GM12878 (cell line): ENCODE data around the gene SRSF3. TPM values are rescaled to one million over a fixed set of nuclear protein-coding genes. Genes with fewer than 3 reads are reported as not detected.

Source experiments
- ATAC-seq: fragments of 200-7000 bp; cut with Tn5 transposase; 3 replicates; pipeline ENCODE4 v1.9.1; 2020; ENCODE audit warnings: mild to moderate bottlenecking, moderate library complexity
- BruUV-seq: library from RNA; stranded (reverse); fragments of 400-500 nt; replicated peaks from 2 replicates; lab custom pipeline; 2021; lab: Mats Ljungman, UMichigan
- CTCF ChIA-PET: fragments of 300-600 bp; sonication (Branson Sonifier 250); formaldehyde crosslinking; extraction: SDS; loops from one replicate; lab custom pipeline; 2021; ENCODE audit warnings: inconsistent platforms; lab: Yijun Ruan, JAX
- POLR2A ChIA-PET: fragments of 350-600 bp; formaldehyde crosslinking; extraction: SDS; loops from one replicate; lab custom pipeline; 2021; ENCODE audit warnings: inconsistent platforms; lab: Charles Lee
- RAD21 ChIA-PET: fragments of 300-600 bp; sonication (Branson Sonifier 250); formaldehyde crosslinking; loops from one replicate; lab custom pipeline; 2023; ENCODE audit warnings: antibody characterized with exemption; ENCODE audit not compliant: unreplicated experiment; lab: Charles Lee
- SMC1A ChIA-PET: fragments of 300-600 bp; sonication (Branson Sonifier 250); formaldehyde crosslinking; loops from one replicate; lab custom pipeline; 2023; ENCODE audit not compliant: unreplicated experiment, uncharacterized antibody; lab: Charles Lee
- DNase-seq: peaks from one replicate; pipeline ENCODE4 v3.0.0-alpha.2; 2011; ENCODE audit warnings: low read depth, low spot score
- FAIRE-seq: peaks from 3 replicates; lab custom pipeline; 2011; peaks lifted over from hg19 to GRCh38; lab: Jason Lieb, UNC
- H2AFZ ChIP-seq: 2 replicates; pipeline ENCODE4 v1.6.0; 2011; ENCODE audit warnings: low read depth, low read length, control low read depth; ENCODE audit not compliant: control insufficient read depth
- H3K27ac ChIP-seq: 2 replicates; pipeline ENCODE4 v1.5.1; 2011; ENCODE audit warnings: control low read depth; ENCODE audit not compliant: control insufficient read depth, insufficient read depth
- H3K27me3 ChIP-seq, 2 experiments: replicated peaks in 1 of 2; 2 replicates each; pipeline versions ENCODE4 v1.6.0 to v1.6.1; 2011; ENCODE audit warnings: low read length in 1 of 2; ENCODE audit not compliant: control insufficient read depth in 2 of 2, insufficient read depth in 2 of 2
- H3K36me3 ChIP-seq, 2 experiments: 2 replicates each; pipeline ENCODE4 v1.5.1; 2011; ENCODE audit warnings: low read length in 1 of 2; ENCODE audit not compliant: control insufficient read depth in 2 of 2, insufficient read depth in 2 of 2
- H3K4me1 ChIP-seq: 2 replicates; pipeline ENCODE4 v1.6.1; 2011; ENCODE audit warnings: mild to moderate bottlenecking, low read length, moderate library complexity, mixed read lengths; ENCODE audit not compliant: control insufficient read depth, insufficient read depth
- H3K4me2 ChIP-seq: 2 replicates; pipeline ENCODE4 v1.6.0; 2011; ENCODE audit warnings: control low read depth; ENCODE audit not compliant: control insufficient read depth, insufficient read depth
- H3K4me3 ChIP-seq: fragments of 200-600 bp; sonication (generic); 2 replicates; pipeline ENCODE4 v1.5.1; 2016
- H3K79me2 ChIP-seq: 2 replicates; pipeline ENCODE4 v1.6.0; 2011; ENCODE audit warnings: low read length; ENCODE audit not compliant: control insufficient read depth, insufficient read depth
- H3K9ac ChIP-seq: 2 replicates; pipeline ENCODE4 v1.8.0; 2011; ENCODE audit warnings: low read length, control low read depth, mixed read lengths; ENCODE audit not compliant: control insufficient read depth, insufficient read depth
- H3K9me3 ChIP-seq: replicated peaks from 3 replicates; pipeline ENCODE4 v1.5.1; 2011; ENCODE audit warnings: mild to moderate bottlenecking, low read length; ENCODE audit not compliant: control insufficient read depth, insufficient read depth
- H4K20me1 ChIP-seq: 2 replicates; pipeline ENCODE4 v1.6.0; 2011; ENCODE audit not compliant: control insufficient read depth, insufficient read depth
- CHD4 ChIP-seq: fragments of 200-600 bp; sonication (generic); IDR thresholded peaks from 2 replicates; pipeline ENCODE4 v1.6.1; 2016; ENCODE audit warnings: mild to moderate bottlenecking
- E2F8 ChIP-seq: fragments of 450-650 bp; IDR thresholded peaks from 2 replicates; pipeline ENCODE4 v1.6.1; 2018; ENCODE audit warnings: mild to moderate bottlenecking, low read depth, moderate library complexity; ENCODE audit not compliant: partially characterized antibody
- EGR1 ChIP-seq, 2 experiments: IDR thresholded peaks; 1 replicate in 1 of 2; 2 replicates in 1 of 2; pipeline ENCODE4 v1.6.1; 2011 to 2012; ENCODE audit warnings: low read depth in 2 of 2, low read length in 2 of 2, borderline replicate concordance in 1 of 2, mild to moderate bottlenecking in 1 of 2, moderate library complexity in 1 of 2
- EP300 ChIP-seq, 2 experiments: fragments of 150-350 bp in 1 of 2; IDR thresholded peaks; 2 replicates each; pipeline ENCODE4 v1.6.1; 2011 to 2012; ENCODE audit warnings: low read depth in 2 of 2, low read length in 2 of 2, borderline replicate concordance in 1 of 2, improper control_type of control experiment in 1 of 2, inconsistent platforms in 1 of 2; ENCODE audit not compliant: control insufficient read depth in 1 of 2
- ESRRA ChIP-seq: IDR thresholded peaks from 2 replicates; pipeline ENCODE4 v1.6.1; 2012; ENCODE audit warnings: mild to moderate bottlenecking, low read length, improper control_type of control experiment
- PML ChIP-seq: IDR thresholded peaks from 2 replicates; pipeline ENCODE4 v1.6.1; 2012; ENCODE audit warnings: low read length, inconsistent platforms
- POLR2AphosphoS2 ChIP-seq: IDR thresholded peaks from 2 replicates; pipeline ENCODE4 v1.6.1; 2011; ENCODE audit warnings: low read depth, mild to moderate bottlenecking, low read length, improper control_type of control experiment, moderate library complexity
- SMAD1 ChIP-seq: fragments of 450-650 bp; IDR thresholded peaks from 2 replicates; pipeline ENCODE4 v1.6.1; 2018; ENCODE audit warnings: mild to moderate bottlenecking, low read depth; ENCODE audit not compliant: partially characterized antibody
- WGBS: methylation state at CpG from one replicate; pipeline ENCODE4 v1.1.6; 2016; ENCODE audit warnings: low lambda C conversion rate; ENCODE audit not compliant: insufficient replicate concordance, insufficient coverage; ENCODE audit errors: missing lambda C conversion rate; 5-methylcytosine and 5-hydroxymethylcytosine counted together
- in situ Hi-C: fragments of 300-500 bp; cut with MboI; formaldehyde crosslinking; loops from 9 replicates; pipeline ENCODE4 v1.14.3; 2018; ENCODE audit warnings: mixed read lengths
- intact Hi-C: fragments of 100-400 bp; cut with micrococcal nuclease; formaldehyde crosslinking; loops from one replicate; pipeline ENCODE4 v1.14.2; 2022; ENCODE audit not compliant: unreplicated experiment
- polyA plus RNA-seq, 11 experiments: library from polyadenylated mRNA; depleted of rRNA in 4 of 11; unstranded in 6 of 11; stranded (reverse) in 5 of 11; fragments of >200 nt; fragmentation: Nextera tagmentation in 4 of 11; fragmentation: Illumina TruSeq in 1 of 11; extraction: Ambion mirVana in 4 of 11; extraction: Trizol in 1 of 11; gene quantifications; 1 replicate in 1 of 11; 2 replicates in 10 of 11; pipeline versions ENCODE4 v1.2.1 to v1.2.3, GENCODE V29; 2011 to 2016; ENCODE audit warnings: inconsistent platforms in 2 of 11, missing spikeins in 2 of 11, low read depth in 1 of 11
- total RNA-seq, 4 experiments: library from RNA; depleted of rRNA in 3 of 4; stranded (reverse); fragments of >200 nt in 3 of 4; fragmentation: Illumina TruSeq in 1 of 4; extraction: Trizol in 1 of 4; gene quantifications; 2 replicates each; pipeline versions ENCODE4 v1.2.1 to v1.2.3, GENCODE V29; 2013 to 2021

SRSF3 gene
- total and polyA plus RNA-seq, 10 of the 15 experiments (the other 5 are each of a cell fraction or from before 2014, with no cell fraction given), result 195 to 1,377 (median 493) TPM

DNA sequence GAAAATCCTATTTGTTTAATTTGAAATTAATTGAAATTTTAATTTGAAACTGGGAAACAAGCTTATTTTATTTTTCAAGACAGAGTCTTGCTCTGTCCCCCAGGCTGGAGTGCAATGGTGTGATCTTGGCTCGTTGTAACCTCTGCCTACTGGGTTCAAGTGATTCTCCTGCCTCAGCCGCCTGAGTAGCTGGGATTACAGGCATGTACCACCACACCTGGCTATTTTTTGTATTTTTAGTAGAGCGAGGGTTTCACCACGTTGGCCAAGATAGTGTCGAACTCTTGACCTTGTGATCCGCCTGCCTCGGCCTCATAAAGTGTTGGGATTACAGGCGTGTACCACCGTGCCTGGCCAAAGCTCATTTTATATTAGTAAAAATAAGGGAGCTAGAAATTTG is 4.2 kb downstream of the SRSF3 start:
- Histone ChIP-seq H4K20me1 (peaks cover 11% of the 10 kb centered on the region), H3K27ac (no peak overlapping the region), H3K4me2 (peak overlapping the region; percentile 79), H3K9ac (no peak overlapping the region), H3K4me3 (peak overlapping the region; percentile 73), H3K9me3 (no peaks in the 10 kb centered on the region), H3K27me3 (no peaks in the 10 kb centered on the region), H3K36me3 (peaks cover 17 to 37% of the 10 kb centered on the region in 2 experiments), H2AFZ (no peak overlapping the region), H3K79me2 (peaks cover 95% of the 10 kb centered on the region), H3K4me1 (peaks cover 3% of the 10 kb centered on the region; the same call in 1 of the 2 replicates)
- ChIA-PET RAD21 (interaction anchor here (0.8 to 1.8 kb wide), 12 partner anchors 8 to 234 kb away, joined by 3 to 8 read pairs (median 4); partner anchors contain the start of gene STK38), CTCF (interaction anchor here (0.5 to 4.2 kb wide), 14 partner anchors 10 to 216 kb away, joined by 3 to 29 read pairs (median 4); no protein-coding TSS in a partner anchor), SMC1A (interaction anchor here (0.7 to 5.1 kb wide), 17 partner anchors 10 to 1118 kb away, joined by 3 to 50 read pairs (median 4); no protein-coding TSS in a partner anchor), POLR2A (interaction anchor here (0.6 to 2.4 kb wide), 8 partner anchors 9 to 1400 kb away, joined by 3 to 15 read pairs (median 4); no protein-coding TSS in a partner anchor)
- intact Hi-C loops (no loop called here), in situ Hi-C loops (no loop called here)
- no peak for TF ChIP-seq SMAD1
- TF ChIP-seq POLR2AphosphoS2, result 0 out of 2 replicates have a peak, but pooled peaks have one; percentile 2
- no peak for TF ChIP-seq E2F8
- TF ChIP-seq CHD4, result no peak
- no peak for TF ChIP-seq EP300 (IDR thresholded peaks at IDR 0.05; ENCODE audit: borderline replicate concordance in 1 of 2, control insufficient read depth in 1 of 2, low read depth in 2 of 2, low read length in 2 of 2)
- no peak for TF ChIP-seq EGR1 (IDR thresholded peaks at IDR 0.05; ENCODE audit: borderline replicate concordance in 1 of 2, low read depth in 2 of 2, low read length in 2 of 2)
- no peak for TF ChIP-seq ESRRA
- TF ChIP-seq PML, result no peak
- no TSS peak for BruUV-seq
- DNase-seq (no peak), ATAC-seq (no peak), FAIRE-seq (no peak)
- 77% methylated on average over 9 of the region's 9 CpGs for WGBS
